A673 (cell line): ENCODE measurements around the gene PCDHA3.

Experiments
- CTCF ChIP-seq: fragments of 300-800, 200-600 bp; sonication (generic); conservative IDR thresholded peaks from 2 replicates; pipeline ENCODE4 v1.5.1; 2017; ENCODE audit warnings: low read depth, mild to moderate bottlenecking, antibody characterized with exemption, low read length, moderate library complexity, mixed read lengths
- EZH2 ChIP-seq: fragments of 200-600 bp; sonication (generic); IDR thresholded peaks from 2 replicates; pipeline ENCODE4 v1.6.1; 2017; ENCODE audit warnings: borderline replicate concordance, low read depth, mild to moderate bottlenecking, mixed read lengths, antibody characterized with exemption, low read length; ENCODE audit not compliant: poor library complexity, severe bottlenecking

GRCh38 chr5:140802781-140803271 lies 2.0 kb downstream of the PCDHA3 start:
- TF ChIP-seq CTCF (no peak), EZH2 (no peak)
